ENCODE data around the gene SCCPDH.
"Not testable (repeated sequence)": the region's sequence is repeated elsewhere in the genome, so short reads cannot be mapped to it uniquely, and the experiment has no call there.

SCCPDH gene

DNA sequence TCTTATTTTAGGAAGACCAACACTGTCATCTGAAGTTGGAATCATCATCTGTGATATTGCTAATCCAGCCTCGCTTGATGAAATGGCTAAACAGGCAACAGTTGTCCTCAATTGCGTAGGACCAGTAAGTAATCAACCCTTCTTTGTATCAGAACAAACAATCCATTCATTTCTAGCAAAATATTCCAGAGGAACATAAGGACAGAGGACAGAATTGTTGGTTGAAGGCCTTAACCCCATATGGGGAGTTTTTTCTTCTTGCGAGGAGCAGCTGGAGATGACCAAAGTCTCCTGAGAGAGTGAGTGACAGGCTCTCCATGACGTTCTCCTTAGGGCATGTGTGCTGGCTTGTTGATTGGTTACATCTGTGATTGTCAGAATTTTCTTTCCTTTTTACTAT is 2.7 kb downstream of the SCCPDH start:
- H4K20me1 ChIP-seq (ENCODE audit: insufficient read depth, low read length), result no peaks in the 10 kb centered on the region; the same call in 1 of the 2 replicates
- no peaks in the 10 kb centered on the region for H3K9me3 ChIP-seq (ENCODE audit: insufficient read depth, low read length)
- TF ChIP-seq, protein P1, sequence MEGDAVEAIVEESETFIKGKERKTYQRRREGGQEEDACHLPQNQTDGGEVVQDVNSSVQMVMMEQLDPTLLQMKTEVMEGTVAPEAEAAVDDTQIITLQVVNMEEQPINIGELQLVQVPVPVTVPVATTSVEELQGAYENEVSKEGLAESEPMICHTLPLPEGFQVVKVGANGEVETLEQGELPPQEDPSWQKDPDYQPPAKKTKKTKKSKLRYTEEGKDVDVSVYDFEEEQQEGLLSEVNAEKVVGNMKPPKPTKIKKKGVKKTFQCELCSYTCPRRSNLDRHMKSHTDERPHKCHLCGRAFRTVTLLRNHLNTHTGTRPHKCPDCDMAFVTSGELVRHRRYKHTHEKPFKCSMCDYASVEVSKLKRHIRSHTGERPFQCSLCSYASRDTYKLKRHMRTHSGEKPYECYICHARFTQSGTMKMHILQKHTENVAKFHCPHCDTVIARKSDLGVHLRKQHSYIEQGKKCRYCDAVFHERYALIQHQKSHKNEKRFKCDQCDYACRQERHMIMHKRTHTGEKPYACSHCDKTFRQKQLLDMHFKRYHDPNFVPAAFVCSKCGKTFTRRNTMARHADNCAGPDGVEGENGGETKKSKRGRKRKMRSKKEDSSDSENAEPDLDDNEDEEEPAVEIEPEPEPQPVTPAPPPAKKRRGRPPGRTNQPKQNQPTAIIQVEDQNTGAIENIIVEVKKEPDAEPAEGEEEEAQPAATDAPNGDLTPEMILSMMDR (IDR thresholded peaks at IDR 0.05; ENCODE audit: low read depth, low read length), result no peak
- TF ChIP-seq EZH2phosphoT487 (IDR thresholded peaks at IDR 0.05; ENCODE audit: low read depth), result no peak
- peaks cover 16% of the 10 kb centered on the region for H3K79me2 ChIP-seq (ENCODE audit: low read length)
- H3K27ac ChIP-seq (ENCODE audit: low read length), result no peak overlapping the region
- peaks cover 9% of the 10 kb centered on the region for H3K4me1 ChIP-seq (ENCODE audit: low read length)
- no peak overlapping the region for H3K4me2 ChIP-seq (ENCODE audit: low read length)
- H2AFZ ChIP-seq (ENCODE audit: low read depth, low read length), result no peak overlapping the region
- no peak overlapping the region for H3K9ac ChIP-seq (ENCODE audit: low read length)
- no peak overlapping the region for H3K4me3 ChIP-seq (ENCODE audit: low read length)
- no peaks in the 10 kb centered on the region for H3K27me3 ChIP-seq (ENCODE audit: low read depth, low read length)
- peaks cover 36% of the 10 kb centered on the region for H3K36me3 ChIP-seq (replicated peaks; ENCODE audit: low read depth, low read length)

DNA sequence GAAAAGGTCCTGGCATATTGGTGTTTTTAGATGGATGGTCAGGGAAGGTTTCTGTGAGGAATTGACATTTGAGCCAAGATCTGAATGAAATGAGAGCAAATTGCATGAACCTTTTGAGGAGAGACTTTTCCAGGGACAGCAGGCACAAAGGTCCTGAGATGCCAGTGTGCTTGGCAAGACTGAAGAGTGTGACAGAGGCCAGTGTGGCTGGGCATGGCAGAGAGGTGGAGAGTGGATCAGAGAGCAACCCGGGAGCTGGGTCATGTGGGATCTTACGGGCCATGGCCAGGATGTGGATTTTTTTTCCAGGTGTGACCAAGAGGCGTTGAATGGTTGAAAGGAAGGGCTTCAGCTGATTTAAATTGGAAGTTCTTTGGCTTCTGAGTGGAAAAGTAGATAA is 3.4 kb downstream of the SCCPDH start:
- TF ChIP-seq EZH2phosphoT487 (IDR thresholded peaks at IDR 0.05; ENCODE audit: low read depth), result no peak
- TF ChIP-seq, protein P1 (IDR thresholded peaks at IDR 0.05; ENCODE audit: low read depth, low read length), result no peak
- Histone ChIP-seq H3K79me2 (ENCODE audit: low read length) (peaks cover 16% of the 10 kb centered on the region), H3K9me3 (ENCODE audit: insufficient read depth, low read length) (no peaks in the 10 kb centered on the region), H3K4me1 (ENCODE audit: low read length) (peaks cover 9% of the 10 kb centered on the region), H3K27ac (ENCODE audit: low read length) (no peak overlapping the region), H3K36me3 (replicated peaks; ENCODE audit: low read depth, low read length) (peaks cover 41% of the 10 kb centered on the region), H3K9ac (ENCODE audit: low read length) (no peak overlapping the region), H3K27me3 (ENCODE audit: low read depth, low read length) (no peaks in the 10 kb centered on the region), H3K4me3 (ENCODE audit: low read length) (no peak overlapping the region), H4K20me1 (ENCODE audit: insufficient read depth, low read length) (no peaks in the 10 kb centered on the region; the same call in 1 of the 2 replicates), H2AFZ (ENCODE audit: low read depth, low read length) (no peak overlapping the region), H3K4me2 (ENCODE audit: low read length) (no peak overlapping the region)

DNA sequence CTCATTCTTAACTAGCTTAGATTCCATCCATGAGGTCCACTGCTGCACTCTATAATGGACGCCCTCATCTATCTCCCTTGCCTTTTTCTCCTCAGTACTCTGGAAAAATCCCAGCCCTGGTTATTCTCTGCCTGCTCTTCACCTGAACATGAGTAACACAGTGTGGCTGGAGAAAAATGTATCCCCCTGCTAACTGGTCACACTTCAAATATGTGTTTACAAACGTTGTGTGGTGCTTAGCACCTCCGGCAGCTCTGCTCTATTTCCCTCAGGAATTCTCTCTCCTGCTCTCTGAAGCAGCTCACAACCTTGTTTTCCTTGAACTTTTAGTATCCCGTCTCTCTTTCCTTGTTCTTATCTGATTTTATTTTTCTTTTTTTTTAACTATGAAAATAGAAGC is 4.1 kb downstream of the SCCPDH start:
- TF ChIP-seq, protein P1 (IDR thresholded peaks at IDR 0.05; ENCODE audit: low read depth, low read length), result no peak
- no peak for TF ChIP-seq EZH2phosphoT487 (IDR thresholded peaks at IDR 0.05; ENCODE audit: low read depth)
- no peaks in the 10 kb centered on the region for H3K9me3 ChIP-seq (ENCODE audit: insufficient read depth, low read length)
- H3K4me3 ChIP-seq (ENCODE audit: low read length), result no peak overlapping the region
- H3K4me2 ChIP-seq (ENCODE audit: low read length), result no peak overlapping the region
- peaks cover 9% of the 10 kb centered on the region for H3K4me1 ChIP-seq (ENCODE audit: low read length)
- no peak overlapping the region for H3K9ac ChIP-seq (ENCODE audit: low read length)
- H2AFZ ChIP-seq (ENCODE audit: low read depth, low read length), result no peak overlapping the region
- peaks cover 16% of the 10 kb centered on the region for H3K79me2 ChIP-seq (ENCODE audit: low read length)
- H3K27me3 ChIP-seq (ENCODE audit: low read depth, low read length), result no peaks in the 10 kb centered on the region
- no peaks in the 10 kb centered on the region; the same call in 1 of the 2 replicates for H4K20me1 ChIP-seq (ENCODE audit: insufficient read depth, low read length)
- peaks cover 45% of the 10 kb centered on the region for H3K36me3 ChIP-seq (replicated peaks; ENCODE audit: low read depth, low read length)
- H3K27ac ChIP-seq (ENCODE audit: low read length), result no peak overlapping the region

DNA sequence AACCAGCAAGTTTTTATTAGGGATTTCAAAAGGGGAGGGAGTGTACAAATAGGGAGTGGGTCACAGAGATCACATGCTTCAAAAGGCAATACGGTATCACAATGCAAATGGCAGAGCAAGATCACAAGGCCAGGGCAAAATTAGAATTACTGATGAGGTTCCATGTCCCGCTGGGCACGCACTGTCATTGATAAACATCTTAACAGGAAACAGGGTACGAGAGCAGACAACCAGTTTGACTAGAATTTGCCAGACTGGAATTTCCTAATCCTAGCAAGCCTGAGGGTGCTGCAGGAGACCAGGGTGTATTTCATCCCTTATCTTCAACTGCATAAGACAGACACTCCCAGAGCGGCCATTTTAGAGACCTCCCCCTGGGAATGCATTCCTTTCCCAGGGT is 4.8 kb downstream of the SCCPDH start:
- H4K20me1 ChIP-seq (ENCODE audit: insufficient read depth, low read length); H3K4me1 ChIP-seq (ENCODE audit: low read length); H3K4me2 ChIP-seq (ENCODE audit: low read length); H2AFZ ChIP-seq (ENCODE audit: low read depth, low read length); H3K27ac ChIP-seq (ENCODE audit: low read length); H3K4me3 ChIP-seq (ENCODE audit: low read length); H3K9ac ChIP-seq (ENCODE audit: low read length); H3K27me3 ChIP-seq (ENCODE audit: low read depth, low read length); H3K9me3 ChIP-seq (ENCODE audit: insufficient read depth, low read length): not testable (repeated sequence)
- Histone ChIP-seq H3K79me2 (ENCODE audit: low read length) (peaks cover 16% of the 10 kb centered on the region), H3K36me3 (replicated peaks; ENCODE audit: low read depth, low read length) (peaks cover 48% of the 10 kb centered on the region)

DNA sequence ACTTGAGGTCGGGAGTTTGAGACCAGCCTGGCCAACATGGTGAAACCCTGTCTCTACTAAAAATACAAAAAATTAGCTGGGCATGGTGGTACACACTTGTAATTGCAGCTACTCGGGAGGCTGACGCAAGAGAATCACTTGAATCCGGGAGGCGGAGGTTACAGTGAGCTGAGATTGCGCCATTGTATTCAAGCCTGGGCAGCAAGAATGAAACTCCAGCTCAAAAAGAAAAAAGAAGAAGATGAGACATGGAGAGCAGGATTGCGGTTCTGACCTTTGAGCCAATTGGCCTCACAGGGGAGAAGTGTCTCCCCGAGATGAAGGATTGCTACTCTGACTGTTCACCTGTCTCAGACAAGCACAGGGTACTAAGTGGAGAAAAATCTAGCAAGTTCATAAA is 6.6 kb downstream of the SCCPDH start:
- H4K20me1 ChIP-seq (ENCODE audit: insufficient read depth, low read length), result no peaks in the 10 kb centered on the region; the same call in 1 of the 2 replicates
- no peak overlapping the region for H3K4me2 ChIP-seq (ENCODE audit: low read length)
- no peak overlapping the region for H3K9ac ChIP-seq (ENCODE audit: low read length)
- peaks cover 5% of the 10 kb centered on the region; the same call in 1 of the 2 replicates for H3K79me2 ChIP-seq (ENCODE audit: low read length)
- no peaks in the 10 kb centered on the region for H3K27me3 ChIP-seq (ENCODE audit: low read depth, low read length)
- no peak overlapping the region for H3K4me3 ChIP-seq (ENCODE audit: low read length)
- no peaks in the 10 kb centered on the region for H3K4me1 ChIP-seq (ENCODE audit: low read length)
- H3K9me3 ChIP-seq (ENCODE audit: insufficient read depth, low read length), result no peaks in the 10 kb centered on the region
- H2AFZ ChIP-seq (ENCODE audit: low read depth, low read length), result no peak overlapping the region
- no peak overlapping the region for H3K27ac ChIP-seq (ENCODE audit: low read length)
- peaks cover 63% of the 10 kb centered on the region for H3K36me3 ChIP-seq (replicated peaks; ENCODE audit: low read depth, low read length)
- no peak for TF ChIP-seq EZH2phosphoT487 (IDR thresholded peaks at IDR 0.05; ENCODE audit: low read depth)
- TF ChIP-seq, protein P1 (IDR thresholded peaks at IDR 0.05; ENCODE audit: low read depth, low read length), result no peak

DNA sequence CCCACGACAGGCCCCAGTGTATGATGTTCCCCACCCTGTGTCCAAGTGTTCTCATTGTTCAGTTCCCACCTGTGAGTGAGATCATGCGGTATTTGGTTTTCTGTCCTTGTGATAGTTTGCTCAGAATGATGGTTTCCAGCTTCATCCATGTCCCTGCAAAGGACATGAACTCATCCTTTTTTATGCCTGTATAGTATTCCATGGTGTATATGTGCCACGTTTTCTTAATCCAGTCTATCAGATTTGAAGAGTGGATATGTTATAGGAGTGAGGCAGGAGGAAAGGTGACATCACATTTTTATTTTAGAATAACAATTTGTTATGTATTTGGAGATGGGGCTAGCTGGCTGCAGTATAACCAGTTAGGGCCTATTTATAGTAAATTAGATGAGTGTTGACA is 7.7 kb downstream of the SCCPDH start:
- H4K20me1 ChIP-seq (ENCODE audit: insufficient read depth, low read length); H2AFZ ChIP-seq (ENCODE audit: low read depth, low read length); H3K4me3 ChIP-seq (ENCODE audit: low read length); H3K9ac ChIP-seq (ENCODE audit: low read length); H3K27me3 ChIP-seq (ENCODE audit: low read depth, low read length); H3K4me1 ChIP-seq (ENCODE audit: low read length); H3K4me2 ChIP-seq (ENCODE audit: low read length); H3K9me3 ChIP-seq (ENCODE audit: insufficient read depth, low read length); H3K27ac ChIP-seq (ENCODE audit: low read length); H3K79me2 ChIP-seq (ENCODE audit: low read length): not testable (repeated sequence)
- H3K36me3 ChIP-seq (replicated peaks; ENCODE audit: low read depth, low read length), result peaks cover 67% of the 10 kb centered on the region
